GM18502 (cell line): ENCODE measurements around the gene PTPRH.

Experiments used
- ATAC-seq: cut with Tn5 transposase; IDR thresholded peaks from one replicate; pipeline ENCODE4 v1.9.1; 2021; ENCODE audit warnings: mild to moderate bottlenecking; ENCODE audit not compliant: unreplicated experiment, poor library complexity

The PTPRH gene

DNA sequence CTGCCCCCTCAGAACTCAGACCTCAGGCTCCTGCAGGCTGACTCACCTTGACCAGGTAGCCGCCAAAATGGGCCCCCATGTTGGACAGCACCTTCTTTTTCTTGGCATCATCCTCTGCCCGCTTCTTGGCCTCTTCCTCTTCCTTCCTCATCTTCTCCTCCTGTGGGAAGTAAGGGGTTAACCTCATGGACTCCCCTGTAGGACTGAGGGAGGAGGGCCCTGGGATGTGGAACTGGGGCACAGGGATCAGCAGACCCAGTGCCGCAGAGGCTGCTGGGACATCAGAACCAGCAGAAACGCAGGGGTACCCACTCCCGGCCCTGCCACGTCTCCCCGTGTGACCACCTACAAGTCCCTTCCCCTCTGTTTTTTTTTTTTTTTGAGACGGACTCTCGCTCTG is 71.4 kb downstream of the PTPRH start:
- ATAC-seq, result no peak

DNA sequence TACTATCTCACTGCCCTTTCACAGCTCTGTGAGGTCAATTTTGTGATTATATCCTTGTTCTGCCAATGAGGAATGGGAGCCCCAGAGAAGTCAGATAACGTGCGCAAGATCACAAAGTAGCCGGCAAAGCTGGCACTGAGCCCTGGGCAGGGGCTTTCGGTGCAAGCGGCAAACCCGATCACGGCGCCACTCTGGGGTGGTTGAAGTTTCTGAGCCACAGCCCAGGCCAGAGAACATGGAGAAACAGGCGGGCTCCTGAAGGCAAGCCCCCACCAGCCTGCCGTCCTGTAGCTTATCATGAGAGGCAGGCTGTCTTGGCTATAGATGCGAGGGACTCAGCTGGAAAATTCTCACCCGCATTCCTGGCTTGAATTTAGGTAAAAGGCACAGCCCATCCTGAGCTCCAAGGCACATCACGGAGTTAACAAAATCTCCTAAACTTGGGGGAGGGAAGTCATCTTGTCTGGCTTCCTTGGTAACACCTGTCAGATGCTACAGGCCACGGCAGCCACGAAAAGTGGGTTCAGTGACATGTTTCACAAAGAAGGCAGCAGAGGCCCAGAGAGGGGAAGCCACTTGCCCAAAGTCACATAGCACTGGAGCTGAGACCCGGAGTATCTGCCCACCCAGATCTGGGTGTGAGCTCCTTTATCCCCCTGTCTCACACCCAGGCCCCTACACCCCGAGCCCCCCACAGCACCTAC is 72.8 kb downstream of the PTPRH start:
- no peak for ATAC-seq

DNA sequence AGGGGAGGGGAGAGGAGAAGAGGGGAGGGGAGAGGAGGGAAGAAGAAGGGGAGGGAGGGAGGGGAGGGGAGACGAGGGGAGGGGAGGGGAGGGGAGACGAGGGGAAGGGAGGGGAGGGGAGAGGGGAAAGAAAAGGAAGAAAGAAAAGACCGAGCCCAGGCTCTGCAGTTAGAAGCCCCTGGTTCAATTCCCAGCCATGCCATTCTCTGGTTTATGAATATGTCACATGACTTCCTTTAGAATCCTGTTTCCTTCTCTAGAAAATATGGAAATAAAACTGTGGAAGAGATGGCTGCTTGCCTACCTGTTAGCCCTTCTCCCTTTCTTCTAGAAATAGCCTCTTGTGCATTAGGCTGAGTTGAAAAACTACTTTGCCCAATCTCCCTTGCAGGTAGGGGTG is 74.6 kb downstream of the PTPRH start:
- no peak for ATAC-seq

DNA sequence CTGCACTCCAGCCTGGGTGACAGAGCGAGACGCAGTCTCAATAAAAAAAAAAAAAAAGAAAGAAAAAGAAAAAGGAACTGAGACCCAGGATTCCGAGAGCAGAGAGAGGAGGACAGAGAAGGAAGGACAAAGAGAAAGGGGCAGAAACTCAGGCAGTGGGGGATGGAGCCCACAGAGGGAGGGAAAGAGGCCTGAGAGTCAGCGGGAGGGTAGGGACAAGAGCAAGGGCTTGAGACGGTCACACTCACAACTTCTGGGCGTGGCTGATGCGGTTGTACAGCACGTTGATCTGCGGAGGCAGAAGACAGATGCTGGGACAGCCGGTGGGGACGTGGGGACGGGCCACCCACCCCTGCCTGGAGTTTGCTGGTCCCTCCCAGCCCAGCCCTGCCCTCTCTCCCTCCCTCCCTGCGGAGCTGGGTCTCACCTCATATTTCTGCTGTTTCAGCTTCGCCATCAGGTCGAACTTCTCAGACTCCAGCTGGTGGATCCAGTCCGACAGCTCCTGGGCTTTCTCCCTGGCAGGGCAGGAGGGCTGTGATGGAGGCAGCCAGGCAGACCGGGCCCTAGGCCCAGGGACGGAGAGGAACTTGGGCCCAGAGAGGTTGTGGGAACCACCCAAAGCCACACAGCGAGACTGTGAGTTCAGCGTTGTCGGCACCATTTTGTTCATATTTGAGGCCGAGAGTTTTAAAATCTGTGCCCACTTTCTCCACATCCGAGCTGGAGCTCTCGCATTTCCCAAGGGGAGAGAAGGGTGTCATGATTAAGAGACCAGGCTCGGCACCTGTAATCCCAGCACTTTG is 75.5 kb downstream of the PTPRH start:
- no peak for ATAC-seq

DNA sequence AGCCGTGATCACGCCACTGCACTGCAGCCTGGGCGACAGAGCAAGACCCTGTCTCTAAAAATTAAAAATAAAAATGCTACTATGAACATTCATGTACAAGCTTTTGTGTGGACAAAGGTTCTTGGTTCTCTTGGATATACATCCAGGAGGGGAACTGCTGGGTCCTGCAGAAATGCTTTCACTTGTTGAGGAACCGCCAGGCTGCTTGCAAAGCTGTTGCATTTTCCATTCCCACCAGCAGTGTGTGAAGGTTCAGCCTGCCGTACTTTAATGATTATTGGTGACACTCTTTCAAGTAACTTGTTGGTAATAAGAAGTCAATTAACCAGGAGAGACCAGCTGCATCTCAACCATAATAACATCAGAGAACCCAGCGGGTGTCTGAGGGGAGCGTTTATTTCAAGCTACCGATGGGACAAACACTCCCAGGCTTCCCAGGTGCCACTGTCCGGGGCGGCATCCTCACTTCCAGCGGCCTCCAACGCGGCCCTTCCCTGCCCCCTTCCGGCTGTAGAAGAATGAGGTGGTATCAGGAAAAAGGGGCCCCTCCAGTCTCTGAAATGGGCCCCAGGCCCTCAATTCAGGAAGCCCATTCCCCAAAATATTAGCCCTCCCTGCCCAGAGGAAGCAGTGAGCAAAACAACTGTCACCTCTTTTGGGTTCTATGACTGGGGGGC is 76.7 kb downstream of the PTPRH start:
- ATAC-seq, result no peak

DNA sequence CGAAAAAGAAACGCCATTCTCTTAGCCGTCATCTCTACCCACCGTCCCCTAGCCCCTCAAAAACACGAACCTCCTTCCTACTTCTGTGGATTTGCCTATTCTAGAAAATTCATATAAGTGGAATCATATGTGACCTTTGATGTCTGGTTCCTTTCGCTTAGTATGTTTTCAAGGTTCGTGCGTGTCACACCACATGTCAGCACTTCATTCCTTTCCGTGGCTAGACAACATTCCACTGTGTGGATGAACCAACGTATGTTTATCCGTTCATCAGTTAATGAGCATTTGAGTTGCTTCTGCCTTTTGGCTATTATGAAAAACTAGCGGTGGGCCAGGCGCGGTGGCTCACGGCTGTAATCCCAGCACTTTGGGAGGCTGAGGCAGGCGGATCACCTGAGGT is 77.9 kb downstream of the PTPRH start:
- ATAC-seq, result no peak
